ENCODE measurements around the gene ARHGAP26.

The ARHGAP26 gene

DNA sequence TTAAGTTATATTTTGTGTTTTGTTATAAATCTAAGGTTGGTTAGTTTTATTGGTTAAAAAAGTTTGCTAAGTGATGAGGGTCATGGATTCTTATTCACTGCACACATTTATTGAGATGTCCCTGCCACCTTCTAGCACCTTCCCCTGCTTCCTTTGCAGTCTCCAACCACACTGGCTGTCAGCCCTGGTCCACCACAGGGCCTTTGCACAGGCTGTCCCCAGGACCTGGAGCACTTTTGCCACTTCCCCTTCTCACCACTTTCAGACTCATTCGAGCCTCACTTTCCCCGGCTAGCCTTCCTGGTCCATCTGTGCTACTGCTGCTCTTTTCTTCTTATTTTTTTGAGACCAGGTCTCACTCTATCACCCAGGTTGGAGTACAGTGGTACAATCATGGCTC is 45.3 kb downstream of the ARHGAP26 start:
- DNase-seq = no peak

DNA sequence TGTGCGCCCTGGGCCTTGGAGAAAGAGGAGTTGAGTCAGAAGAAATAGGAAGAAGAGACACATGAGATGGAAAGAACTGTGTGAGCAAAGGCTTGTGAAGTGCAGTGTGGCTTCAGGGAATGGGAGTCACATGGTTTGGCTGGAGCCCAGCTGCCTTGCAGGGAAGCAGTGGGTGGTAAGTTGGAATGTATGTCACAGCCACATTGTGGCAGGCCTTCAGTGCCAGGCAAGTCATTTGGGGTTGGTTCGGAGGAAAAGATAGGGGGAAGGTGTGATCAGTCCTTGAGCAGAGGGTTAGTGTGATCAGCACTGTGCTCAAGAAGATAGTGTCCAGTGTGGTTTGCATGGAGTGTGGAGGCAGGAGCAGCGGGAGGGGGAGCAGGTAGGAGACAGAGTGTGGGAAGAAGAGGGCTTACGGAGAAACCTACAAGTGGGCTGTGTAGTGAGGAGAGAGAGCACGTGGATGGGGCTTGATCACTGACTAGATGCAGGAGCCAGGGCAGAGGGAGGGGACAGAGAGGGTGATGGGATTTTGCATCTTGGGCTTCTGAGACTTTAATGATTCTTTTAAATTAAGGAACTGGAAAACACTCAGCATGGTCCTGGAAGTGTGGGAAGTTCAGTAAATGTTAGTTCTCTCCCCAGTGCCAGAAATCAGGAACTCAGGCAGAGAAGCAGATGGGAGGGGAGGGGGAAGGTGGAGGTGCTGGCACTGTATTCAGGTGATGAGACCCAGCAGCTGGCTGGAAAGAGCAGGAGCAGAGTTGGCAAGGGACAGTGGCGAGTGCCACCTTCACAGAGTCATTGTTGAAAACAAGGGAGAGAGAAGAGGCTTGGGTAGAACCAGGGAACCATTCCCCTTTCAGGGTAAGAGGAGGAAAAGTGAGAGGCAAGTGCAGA is 46.6 kb downstream of the ARHGAP26 start:
- DNase-seq = no peak

DNA sequence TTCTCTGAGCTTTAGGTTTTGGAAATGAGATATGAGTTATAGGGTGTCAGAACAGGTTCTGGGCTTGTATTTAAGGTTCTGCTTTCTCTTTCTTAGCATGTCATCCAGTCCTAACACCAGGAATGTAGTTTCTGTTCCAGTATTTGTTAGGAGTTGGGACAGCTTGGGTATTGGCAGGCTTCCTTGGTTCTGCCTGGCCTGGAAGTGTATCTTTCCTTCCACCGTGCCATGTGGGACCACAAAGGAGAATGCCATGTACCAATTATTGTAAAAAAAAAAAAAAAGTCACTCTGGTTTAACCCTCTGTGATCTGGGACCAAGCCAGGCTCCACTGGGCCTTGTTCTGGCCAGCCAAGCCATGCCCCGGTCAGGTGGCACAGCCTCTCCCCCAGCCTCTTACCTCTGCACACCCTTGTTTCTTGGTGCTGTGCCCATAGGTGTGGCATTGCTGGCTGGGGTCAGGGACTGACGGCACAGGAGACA is 47.8 kb downstream of the ARHGAP26 start:
- DNase-seq = no peak

DNA sequence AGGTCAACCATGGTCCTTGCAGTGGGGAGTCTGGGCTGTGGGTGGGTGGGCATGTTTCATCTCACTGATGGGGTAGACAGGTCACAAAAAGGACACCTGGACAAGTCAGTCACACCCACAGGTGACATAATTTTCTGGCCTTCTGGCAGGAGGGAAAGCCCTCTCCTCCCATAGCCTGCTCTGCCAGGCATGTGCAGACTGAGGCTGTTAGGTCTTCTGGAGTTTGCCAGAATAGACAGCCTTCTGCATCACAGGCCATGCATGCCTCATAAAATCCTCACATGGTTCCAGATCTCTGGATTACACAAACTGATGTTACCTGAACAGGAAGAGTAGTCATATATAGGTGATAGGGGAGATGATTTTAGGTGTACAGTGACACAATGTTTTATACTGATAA is 49.1 kb downstream of the ARHGAP26 start:
- no peak for DNase-seq

DNA sequence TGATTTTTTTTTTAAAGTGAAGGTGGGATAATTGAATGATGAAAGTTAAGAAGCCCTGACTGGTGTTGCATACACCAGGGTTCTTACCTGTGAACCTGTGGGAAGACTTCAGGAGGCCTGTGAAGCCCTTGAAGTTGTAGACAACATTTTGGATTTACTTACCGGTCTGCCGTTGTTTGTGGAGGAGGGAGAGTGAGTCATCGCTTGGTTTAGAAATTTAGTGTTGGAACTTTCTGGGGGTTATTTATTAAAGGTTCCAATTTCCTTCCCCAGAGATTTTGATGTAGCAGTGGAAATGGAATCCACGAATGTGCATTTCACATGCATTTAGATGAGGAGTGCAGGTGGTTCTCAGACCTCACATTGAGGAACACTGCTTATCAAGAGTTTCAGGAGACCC is 49.6 kb downstream of the ARHGAP26 start:
- no peak for DNase-seq

DNA sequence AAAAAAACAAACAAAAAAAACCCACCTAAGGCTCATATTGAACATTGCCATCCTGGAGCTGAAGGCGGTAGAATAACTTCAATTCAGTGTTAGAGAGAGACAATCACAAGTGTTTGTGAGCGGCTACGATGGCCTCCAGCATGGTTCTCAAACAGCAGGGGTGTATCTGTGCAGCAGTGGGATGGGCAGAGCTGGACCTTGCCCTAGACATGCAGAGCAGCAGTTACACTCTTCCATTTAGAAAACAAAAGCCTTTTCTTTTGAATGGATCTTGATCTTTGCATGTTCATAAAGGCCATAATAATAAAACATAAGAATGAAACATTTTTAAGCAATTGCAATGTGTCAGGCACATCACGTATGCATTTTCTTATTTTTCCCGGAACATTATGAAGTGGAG is 50.3 kb downstream of the ARHGAP26 start:
- no peak for DNase-seq

DNA sequence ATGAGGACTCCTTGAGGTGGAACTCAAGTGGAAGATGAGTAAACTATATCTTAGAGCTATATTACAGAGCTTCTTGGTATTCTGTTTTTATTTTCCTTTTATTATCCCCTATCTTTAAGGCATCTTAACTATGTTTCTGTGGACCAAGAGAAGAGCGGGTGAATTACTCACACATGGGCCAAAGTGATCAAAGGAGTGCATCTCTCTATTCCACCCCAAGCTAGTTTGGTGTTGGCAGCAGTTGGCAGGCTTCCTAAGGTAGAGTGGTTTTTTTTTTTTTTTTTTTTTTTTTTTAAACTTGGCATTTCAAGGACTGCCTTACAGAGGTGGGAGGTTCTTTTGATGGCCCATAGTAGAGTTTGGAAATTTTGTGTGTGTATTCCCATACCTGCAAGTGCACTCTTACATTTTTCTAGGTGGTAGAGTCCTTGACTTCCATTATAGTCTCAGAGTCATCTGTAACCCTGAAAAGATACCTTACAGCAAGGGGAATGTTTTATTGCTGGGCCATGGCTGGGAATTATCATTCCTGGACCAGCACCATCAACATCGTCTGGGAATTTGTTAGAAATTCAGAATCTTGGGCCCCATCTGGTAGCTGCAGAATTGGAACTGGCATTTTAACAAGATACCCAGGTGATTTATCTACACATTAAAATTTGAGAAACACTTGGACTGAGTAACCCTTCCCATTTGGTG is 51.0 kb downstream of the ARHGAP26 start:
- DNase-seq = no peak

DNA sequence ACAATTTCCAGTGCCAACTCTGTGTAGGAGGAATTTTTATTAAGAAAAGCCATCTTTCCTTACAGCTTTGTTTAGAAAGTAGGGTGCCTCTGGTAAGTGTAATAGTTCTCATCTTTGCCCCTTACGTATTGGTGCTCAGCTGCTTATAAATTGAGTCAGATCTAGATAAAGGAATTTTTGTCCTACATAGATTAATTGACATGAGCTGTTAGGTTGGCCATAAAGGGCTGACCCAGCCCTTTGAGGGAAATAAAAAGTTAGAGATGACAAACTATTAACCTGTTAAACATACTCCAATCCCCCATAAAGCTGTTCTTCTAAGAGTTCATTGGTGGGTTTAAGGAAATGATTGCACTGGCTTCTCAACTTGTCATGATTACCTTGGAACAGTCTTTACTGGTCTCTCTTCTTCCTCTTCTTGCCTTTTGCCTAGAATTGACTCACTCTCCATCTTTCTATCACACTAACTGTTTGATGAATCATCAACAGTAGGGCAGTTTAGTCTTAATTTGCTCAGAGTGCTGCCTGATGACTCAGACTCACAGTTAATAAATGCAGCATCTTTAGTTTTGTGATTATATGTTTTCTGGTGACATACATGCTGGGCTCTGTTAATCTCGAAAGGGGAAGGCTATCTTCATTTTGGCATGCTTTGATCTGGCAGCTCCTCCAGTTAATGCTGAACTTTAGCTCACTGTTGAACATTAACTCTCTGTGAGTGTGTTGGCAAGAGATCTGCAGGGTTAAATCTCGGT is 51.7 kb downstream of the ARHGAP26 start:
- DNase-seq = no peak

DNA sequence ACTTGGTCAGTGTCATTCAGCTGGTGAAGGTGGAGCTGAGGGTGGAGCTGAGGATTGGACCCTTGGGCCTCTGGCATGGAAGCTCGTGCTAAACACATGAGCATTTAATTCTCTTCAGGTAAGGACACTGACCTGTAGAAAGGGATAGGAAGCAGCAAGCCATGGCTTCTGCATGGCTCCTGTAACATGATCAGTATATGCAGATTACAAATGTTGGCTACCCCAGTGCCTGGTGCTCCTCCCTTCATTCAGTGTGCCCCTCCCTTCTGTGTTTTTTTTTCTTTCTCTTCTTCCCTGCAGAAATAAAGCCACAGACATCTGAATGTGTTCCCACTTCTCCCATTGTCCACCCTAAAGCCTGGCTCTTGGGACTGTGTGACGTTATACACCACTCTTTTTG is 52.9 kb downstream of the ARHGAP26 start:
- DNase-seq = no peak

DNA sequence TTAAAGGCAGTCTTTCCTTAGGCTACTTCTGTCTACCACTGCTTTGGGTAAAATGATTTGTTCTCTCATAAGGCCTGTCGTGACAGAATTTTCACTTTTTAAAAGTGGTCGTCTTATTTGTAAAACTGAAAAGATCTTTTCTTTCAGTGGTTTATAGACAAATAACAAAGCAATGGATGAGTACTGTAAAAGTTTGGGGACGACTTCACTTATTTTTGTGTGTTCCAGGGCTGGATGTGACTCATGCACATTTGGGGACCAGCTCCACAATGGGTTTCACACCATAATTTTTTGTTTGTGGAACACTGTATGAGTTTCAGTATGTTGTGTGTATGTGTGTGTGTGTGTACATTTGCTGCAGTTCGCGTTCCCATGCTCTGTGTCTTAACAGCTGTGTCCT is 53.6 kb downstream of the ARHGAP26 start:
- DNase-seq = no peak

DNA sequence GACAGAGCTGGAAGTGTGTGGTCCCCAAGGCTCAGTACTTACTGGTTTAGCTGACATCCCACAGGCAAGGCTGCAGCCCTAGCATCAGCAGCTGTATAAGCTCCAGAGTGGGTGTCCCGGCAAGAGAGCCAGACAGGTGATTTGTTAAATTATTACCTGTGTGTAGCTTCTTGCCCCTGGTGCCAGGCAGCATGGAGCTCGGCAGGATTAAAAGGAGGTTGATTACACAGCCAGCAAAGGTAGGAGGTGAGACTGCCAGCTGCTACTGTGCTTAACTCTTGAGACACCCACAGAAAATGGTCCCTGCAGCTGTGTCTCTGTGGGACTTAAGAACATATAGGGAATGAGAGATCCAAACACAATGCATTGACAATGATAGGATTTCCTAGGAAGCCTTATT is 54.2 kb downstream of the ARHGAP26 start:
- DNase-seq = no peak

DNA sequence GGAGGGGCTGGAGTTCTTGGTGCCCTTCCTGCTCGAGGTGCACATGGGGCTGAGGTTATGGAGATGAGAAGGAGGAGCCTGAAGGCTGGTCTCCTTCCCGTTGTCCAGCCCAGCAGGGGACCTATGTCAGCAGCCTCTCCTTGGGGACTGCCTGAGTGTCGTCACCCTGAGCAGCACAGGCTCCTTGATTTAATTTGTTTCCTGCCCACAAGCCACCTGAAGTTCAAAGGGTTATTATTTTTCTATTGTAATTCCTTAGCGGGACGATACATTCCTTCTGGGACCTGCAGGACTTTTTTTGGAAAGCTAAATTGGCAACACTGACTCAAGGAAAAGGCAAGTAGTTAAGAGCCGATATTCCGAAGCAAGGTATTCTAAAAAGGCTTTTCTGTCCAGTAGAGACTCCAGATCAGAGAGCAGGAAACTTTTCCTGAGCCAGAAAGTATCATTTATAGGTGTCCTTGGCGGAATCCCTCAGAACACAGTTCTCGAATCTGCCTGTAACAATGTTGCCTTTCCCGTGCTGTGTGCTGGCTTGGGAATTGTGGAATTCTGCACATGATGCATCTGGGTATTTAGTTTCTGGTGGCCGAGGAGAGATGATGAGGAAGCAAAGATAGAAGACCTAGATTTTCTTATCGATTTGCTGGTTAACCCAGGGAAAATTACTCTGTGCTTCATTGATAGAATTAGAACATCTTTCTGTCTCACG is 55.4 kb downstream of the ARHGAP26 start:
- no peak for DNase-seq

DNA sequence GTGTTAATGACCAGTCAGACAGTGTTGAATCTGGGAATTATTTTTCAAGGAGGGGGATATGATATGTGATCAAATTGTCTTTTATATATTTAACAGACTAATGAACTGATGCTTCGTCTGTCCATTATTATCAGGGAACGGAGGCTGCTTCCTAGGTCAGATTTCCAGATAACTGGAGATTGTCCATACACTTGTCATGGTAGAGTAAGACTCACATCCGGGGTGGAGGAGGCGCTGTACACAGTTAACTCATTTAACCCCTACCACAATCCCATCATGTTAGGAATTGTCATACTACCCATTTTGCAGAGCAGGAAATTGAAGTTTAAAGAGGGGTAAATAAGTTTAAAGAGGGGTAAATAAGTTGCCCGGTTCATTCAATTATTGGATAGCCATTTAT is 55.9 kb downstream of the ARHGAP26 start:
- no peak for DNase-seq

DNA sequence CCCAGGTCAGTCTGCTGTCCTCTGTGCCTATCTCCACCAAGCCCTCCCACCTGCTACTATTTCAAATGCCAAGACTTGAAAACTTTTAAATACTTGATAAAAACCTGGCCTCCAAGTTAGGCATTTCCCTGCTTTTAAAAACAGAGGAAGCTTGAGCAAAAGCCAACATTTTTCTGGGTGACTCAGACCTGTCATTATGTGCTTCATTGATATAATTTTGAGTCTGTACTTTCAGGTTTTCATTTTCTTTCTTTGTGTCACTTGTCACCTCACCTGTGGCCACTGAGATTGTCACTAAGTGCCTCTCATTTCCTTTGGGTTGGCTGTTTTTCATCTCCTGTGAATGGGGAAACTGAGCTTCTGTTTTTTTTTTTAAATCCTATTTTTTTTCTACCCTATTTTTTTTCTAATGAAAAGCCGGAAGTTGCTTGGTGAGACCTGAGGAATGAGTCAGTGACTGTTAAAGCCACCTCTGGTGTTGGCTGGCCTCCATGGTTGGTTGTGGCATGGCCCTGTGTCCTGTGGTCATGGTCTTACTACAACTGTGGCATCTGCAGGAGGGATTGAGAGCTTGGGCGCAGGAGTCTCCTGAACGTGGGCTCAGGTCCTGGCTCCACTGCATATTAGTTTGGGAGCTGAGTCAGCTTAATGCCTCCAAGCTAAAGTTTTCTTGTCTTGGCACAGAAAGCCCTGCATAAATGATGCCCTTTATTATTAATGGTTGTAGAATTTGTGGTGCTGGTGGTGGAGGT is 56.7 kb downstream of the ARHGAP26 start:
- no peak for DNase-seq

DNA sequence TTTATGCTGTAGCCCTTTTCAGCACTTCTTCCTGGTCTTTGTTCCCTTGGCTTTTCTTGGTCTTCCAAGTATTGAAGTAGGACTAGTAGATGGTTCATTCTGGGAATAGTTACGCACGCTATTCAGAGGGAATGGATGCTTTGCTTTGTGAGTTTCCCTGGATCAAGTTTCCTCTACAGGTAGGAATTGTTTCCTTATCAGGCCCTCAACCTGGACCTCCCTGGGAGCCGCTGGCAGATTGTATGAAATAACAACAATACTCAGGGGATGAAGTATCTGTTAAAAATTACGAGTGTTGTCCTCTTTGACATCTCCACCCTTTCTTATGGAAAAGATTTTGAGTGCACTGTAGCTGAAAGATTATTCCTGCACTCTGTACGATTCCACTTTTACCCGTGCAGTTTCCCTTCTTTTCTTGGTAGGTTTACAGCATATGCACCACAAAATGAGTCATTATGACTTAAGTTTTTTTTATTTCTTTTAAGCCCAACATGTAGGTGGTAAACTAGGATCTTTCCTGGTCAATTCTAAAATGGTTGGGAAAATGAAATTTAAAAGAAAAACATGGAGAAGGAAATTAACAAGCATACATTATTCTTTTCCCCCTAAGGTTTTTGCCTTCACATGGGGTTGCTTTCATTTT is 57.9 kb downstream of the ARHGAP26 start:
- DNase-seq = no peak

DNA sequence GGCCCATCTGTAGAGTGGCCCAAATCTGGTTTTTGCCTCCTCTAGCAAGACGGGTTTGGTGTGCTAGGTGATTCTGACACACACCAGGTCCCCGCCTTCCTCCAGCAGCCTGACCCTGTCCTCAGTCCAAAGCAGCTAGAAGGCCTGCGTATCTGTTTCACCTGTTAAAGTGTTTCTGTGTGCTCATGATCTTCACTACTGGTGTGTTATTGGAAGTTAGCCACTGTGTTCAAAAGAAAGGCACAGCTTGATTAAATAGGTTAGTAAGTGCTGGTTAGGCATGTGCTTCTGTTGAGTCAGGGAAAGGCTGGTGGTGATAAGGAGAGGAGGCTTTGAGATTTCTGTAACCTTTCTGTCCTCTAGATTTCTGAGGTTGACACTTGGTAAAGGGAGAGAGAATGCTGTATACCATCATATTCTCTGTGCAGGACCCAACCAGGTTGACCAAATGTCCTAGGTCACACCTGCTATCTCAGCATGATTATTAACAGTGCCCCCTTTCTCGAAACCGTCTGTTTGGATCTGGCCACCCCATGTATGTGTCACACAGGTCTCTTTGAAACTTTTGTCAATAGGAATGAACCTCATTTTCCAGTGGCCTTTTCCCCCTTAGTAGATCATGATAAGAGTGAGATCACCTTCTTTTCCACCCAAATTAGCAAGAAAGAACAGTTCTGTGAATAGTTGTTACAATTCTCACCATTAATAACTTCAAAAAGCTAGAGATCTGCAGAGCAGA is 58.8 kb downstream of the ARHGAP26 start:
- no peak for DNase-seq

DNA sequence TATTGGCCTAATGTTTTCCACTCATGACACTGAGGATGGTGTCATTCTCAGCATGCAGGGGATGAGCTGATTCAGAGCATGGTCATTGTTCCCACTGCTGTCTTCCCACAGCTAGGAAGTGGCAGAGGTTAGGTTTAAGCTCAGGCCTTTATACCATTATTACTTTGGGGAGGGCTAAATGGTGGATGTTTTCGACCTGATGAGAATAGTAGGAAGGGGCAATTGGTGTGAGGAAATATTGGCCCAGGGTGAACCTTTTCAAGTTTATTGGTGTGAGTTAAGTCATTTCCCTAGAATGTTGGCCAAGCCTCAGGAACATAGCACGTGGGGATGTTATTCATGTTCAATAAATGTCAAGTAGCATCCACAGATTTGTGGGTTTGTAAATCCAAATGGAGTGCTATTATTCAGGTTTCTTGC is 59.6 kb downstream of the ARHGAP26 start:
- no peak for DNase-seq

DNA sequence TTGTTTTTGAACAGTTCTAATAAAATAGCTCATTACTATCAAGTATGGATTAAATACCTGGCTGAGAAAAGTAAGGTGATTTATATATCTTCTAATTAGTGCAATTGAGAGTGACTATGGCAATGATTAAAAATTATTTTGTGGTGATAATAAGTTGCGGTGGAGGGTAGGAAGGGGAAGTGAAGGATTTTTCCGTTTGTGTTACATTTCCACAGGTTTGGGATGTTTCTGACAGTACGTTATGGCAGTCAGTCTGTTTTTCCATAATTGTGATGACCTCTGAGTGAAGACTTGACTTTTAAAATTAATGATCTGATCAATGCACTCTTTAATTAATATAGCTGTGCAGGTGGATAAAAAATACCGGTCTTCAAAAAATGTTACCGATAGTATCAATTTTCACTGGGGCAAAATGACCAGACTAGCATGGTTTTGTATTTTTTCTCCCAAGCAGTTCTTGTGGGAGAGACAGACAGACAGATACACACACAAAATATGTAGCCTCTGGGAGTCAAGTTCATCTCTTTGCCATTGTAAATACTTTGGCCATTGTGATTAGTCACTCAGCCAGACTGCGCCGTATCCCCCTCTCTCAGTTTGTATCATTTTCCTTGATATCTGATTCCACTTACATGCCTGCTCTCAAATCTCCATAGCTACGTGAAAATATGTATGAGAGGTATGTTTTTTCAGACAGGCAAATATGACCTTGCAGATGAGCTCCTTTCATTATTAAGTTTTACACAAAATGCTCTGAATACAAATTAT is 60.2 kb downstream of the ARHGAP26 start:
- no peak for DNase-seq

DNA sequence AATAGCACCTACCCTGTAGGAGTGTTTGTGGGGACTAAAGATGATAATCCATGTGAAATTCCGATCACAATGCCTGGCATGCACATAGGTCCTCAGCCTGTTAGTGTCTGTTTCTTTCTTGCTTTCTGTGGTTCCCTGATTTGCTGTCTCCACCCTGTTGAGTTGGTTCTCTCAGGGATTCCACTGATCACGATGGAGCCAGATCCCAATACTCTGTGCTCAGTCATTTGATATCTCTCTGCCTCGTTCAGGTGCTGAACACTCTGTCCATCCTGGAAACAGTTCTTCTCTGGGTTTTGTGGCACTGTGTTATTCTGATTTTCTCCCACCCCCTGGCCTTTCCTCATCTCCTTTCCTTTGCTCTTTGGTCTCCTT is 60.8 kb downstream of the ARHGAP26 start:
- DNase-seq = no peak

DNA sequence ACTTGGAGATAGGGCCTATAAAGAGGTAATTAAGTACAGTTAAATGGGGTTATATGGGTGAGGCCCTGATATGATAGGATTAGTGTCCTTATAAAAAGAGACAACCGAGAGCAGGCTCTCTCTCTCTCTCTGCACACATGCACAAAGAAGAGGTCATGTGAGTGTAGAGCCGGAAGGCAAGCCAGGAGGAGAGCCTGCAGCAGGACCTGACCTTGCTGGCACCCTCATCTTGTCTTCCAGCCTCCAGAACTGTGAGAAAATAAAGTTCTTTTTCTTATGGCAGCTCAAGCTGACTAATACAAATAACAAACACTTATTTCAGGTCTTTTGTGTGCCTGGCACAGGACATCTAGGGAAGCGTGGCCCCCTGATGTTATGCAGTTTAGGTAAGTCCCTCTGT is 62.1 kb downstream of the ARHGAP26 start:
- DNase-seq = no peak
